ENCODE data around the gene USP38. TPM values are rescaled to one million over a fixed set of nuclear protein-coding genes. Genes with fewer than 3 reads are reported as not detected.

The USP38 gene
- total RNA-seq, 1 experiment from 2014 or later, result 21.2 TPM

DNA sequence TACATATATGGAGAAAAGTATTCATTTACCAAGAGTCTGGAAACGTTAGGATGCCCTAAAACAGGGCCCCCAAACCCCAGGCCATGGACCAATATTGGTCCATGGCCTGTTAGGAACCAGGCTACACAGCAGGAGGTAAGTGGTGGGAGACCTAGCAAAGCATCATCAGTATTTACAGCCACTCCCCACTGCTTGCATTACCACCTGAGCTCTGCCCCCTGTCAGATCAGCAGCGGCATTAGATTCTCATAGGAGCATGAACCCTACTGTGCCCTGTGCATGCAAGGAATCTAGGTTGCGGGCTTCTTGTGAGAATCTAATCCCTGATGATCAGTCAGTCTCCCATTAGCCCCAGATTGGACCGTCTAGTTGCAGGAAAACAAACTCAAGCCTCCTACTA lies 62.3 kb downstream of the USP38 start:
- intact Hi-C loops (cut with micrococcal nuclease; ENCODE audit: unreplicated experiment), result no loop called here
- ChIA-PET POLR2A (ENCODE audit: low non-redundant PET) (no interaction called here), CTCF (no interaction called here)
- Histone ChIP-seq H3K36me3 (ENCODE audit: insufficient read depth, low read length, poor library complexity, severe bottlenecking) (no peaks in the 10 kb centered on the region), H3K4me1 (ENCODE audit: insufficient read depth, low read length, poor library complexity, severe bottlenecking) (no peaks in the 10 kb centered on the region), H3K4me3 (ENCODE audit: low read depth, low read length, poor library complexity, severe bottlenecking) (no peak overlapping the region), H3K27ac (ENCODE audit: low read depth, low read length, poor library complexity, severe bottlenecking) (no peak overlapping the region), H3K9me3 (ENCODE audit: low read depth, low read length, poor library complexity, severe bottlenecking) (peaks cover under 1% of the 10 kb centered on the region), H3K27me3 (replicated peaks; ENCODE audit: insufficient read depth, low read depth, low read length, poor library complexity) (no peaks in the 10 kb centered on the region)
- BruUV-seq (replicated peaks), result no TSS peak
- no peak for TF ChIP-seq EZH2 (IDR thresholded peaks at IDR 0.05; ENCODE audit: borderline replicate concordance, low read depth, low read length, poor library complexity, severe bottlenecking)
- TF ChIP-seq, protein P1, sequence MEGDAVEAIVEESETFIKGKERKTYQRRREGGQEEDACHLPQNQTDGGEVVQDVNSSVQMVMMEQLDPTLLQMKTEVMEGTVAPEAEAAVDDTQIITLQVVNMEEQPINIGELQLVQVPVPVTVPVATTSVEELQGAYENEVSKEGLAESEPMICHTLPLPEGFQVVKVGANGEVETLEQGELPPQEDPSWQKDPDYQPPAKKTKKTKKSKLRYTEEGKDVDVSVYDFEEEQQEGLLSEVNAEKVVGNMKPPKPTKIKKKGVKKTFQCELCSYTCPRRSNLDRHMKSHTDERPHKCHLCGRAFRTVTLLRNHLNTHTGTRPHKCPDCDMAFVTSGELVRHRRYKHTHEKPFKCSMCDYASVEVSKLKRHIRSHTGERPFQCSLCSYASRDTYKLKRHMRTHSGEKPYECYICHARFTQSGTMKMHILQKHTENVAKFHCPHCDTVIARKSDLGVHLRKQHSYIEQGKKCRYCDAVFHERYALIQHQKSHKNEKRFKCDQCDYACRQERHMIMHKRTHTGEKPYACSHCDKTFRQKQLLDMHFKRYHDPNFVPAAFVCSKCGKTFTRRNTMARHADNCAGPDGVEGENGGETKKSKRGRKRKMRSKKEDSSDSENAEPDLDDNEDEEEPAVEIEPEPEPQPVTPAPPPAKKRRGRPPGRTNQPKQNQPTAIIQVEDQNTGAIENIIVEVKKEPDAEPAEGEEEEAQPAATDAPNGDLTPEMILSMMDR (conservative IDR thresholded peaks at IDR 0.05; ENCODE audit: low read depth, low read length), result no peak
- DNase-seq (ENCODE audit: low spot score), result no peak

DNA sequence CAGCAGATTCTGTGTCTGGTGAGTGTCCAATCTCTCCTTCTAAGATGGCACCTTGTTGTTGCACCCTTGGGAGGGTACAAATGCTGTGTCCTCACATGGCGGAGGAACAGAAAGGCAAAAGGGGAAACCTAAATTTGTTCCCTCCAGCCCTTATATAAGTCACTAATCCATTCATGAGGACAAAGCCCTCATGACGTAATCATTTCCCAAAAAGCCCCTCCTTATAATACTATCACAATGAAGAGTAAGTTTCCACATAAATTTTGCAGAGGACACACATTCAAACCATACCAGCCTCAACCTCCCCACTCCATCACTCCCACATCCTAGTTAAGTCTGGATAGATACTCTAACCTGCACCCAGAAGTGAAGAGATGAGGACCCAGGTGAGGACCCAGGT lies 63.1 kb downstream of the USP38 start:
- no peak for DNase-seq (ENCODE audit: low spot score)
- ChIA-PET CTCF (no interaction called here), POLR2A (ENCODE audit: low non-redundant PET) (no interaction called here)
- Histone ChIP-seq H3K27me3 (replicated peaks; ENCODE audit: insufficient read depth, low read depth, low read length, poor library complexity) (no peaks in the 10 kb centered on the region), H3K36me3 (ENCODE audit: insufficient read depth, low read length, poor library complexity, severe bottlenecking) (no peaks in the 10 kb centered on the region), H3K27ac (ENCODE audit: low read depth, low read length, poor library complexity, severe bottlenecking) (no peak overlapping the region), H3K4me3 (ENCODE audit: low read depth, low read length, poor library complexity, severe bottlenecking) (no peak overlapping the region), H3K9me3 (ENCODE audit: low read depth, low read length, poor library complexity, severe bottlenecking) (no peaks in the 10 kb centered on the region), H3K4me1 (ENCODE audit: insufficient read depth, low read length, poor library complexity, severe bottlenecking) (no peaks in the 10 kb centered on the region)
- TF ChIP-seq, protein P1 (conservative IDR thresholded peaks at IDR 0.05; ENCODE audit: low read depth, low read length), result no peak
- BruUV-seq (replicated peaks), result no TSS peak
- intact Hi-C loops (cut with micrococcal nuclease; ENCODE audit: unreplicated experiment), result no loop called here

DNA sequence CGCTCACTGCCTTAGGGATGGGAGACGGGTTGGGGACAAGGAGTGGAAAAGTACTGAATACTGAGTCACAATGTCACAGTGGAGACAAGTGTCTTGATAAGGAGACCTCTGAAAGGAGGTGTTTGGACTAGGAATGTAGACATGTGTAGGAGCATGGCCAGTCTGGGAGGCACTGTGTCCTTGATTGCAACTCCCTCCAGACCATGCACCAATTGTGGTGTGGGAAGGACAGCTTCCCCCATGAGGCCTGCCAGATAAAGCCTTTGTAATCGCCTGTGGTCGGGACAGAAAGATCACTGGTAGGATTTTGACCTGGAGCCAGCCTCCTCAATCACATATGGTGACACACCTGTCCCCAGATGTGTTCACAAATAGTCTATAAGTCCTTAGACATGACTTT lies 64.1 kb downstream of the USP38 start:
- Histone ChIP-seq H3K4me3 (ENCODE audit: low read depth, low read length, poor library complexity, severe bottlenecking) (no peak overlapping the region), H3K27me3 (replicated peaks; ENCODE audit: insufficient read depth, low read depth, low read length, poor library complexity) (no peaks in the 10 kb centered on the region), H3K36me3 (ENCODE audit: insufficient read depth, low read length, poor library complexity, severe bottlenecking) (no peaks in the 10 kb centered on the region), H3K27ac (ENCODE audit: low read depth, low read length, poor library complexity, severe bottlenecking) (no peak overlapping the region), H3K4me1 (ENCODE audit: insufficient read depth, low read length, poor library complexity, severe bottlenecking) (no peaks in the 10 kb centered on the region), H3K9me3 (ENCODE audit: low read depth, low read length, poor library complexity, severe bottlenecking) (no peaks in the 10 kb centered on the region)
- POLR2A ChIA-PET (ENCODE audit: low non-redundant PET), result no interaction called here
- CTCF ChIA-PET, result no interaction called here
- no peak for DNase-seq (ENCODE audit: low spot score)
- TF ChIP-seq EZH2 (IDR thresholded peaks at IDR 0.05; ENCODE audit: borderline replicate concordance, low read depth, low read length, poor library complexity, severe bottlenecking), result no peak
- TF ChIP-seq, protein P1 (conservative IDR thresholded peaks at IDR 0.05; ENCODE audit: low read depth, low read length), result no peak
- intact Hi-C loops (cut with micrococcal nuclease; ENCODE audit: unreplicated experiment), result no loop called here
- no TSS peak for BruUV-seq (replicated peaks)
